ENCODE measurements around the gene FLT1. TPM values are rescaled to one million over a fixed set of nuclear protein-coding genes. Genes with fewer than 3 reads are reported as not detected.

Gene FLT1
- total RNA-seq, 1 donor from 2014 or later = 6.5 TPM

DNA sequence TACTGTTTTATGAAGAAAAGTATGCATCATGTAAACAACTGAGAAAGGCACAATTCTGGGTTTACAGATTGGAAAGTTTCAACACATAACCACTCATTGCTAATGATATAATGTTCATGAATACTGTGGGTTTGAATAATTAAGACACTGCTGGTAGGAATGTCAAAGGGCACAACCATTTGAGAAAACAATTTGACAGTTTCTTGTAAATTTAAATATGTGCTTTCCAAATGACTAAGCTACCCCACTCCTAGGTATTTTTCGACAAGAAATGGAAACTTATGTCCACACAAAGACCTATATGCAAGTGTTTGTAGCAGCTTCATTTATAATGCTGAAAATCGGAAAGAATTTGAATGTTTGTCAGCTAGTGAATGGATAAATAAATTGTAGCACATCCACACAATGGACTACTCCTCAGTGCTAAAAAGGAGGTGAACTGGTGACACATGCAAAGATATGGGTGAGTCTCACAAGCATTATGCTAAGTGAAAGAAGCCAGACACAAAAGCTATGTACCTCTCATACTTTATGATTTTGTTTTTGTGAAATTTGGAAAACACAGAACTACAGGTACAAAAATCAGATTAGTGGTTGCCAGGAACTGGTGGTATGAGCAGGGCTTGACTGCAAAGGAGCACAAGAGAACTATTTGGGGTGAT lies 44.8 kb upstream of the FLT1 start:
- peaks cover 2% of the 10 kb centered on the region for H3K4me1 Mint-ChIP-seq
- no peak overlapping the region for H3K27ac Mint-ChIP-seq
- H3K4me3 Mint-ChIP-seq = no peak overlapping the region
- peaks cover 2% of the 10 kb centered on the region for H3K36me3 Mint-ChIP-seq
- TF ChIP-seq, protein P1, sequence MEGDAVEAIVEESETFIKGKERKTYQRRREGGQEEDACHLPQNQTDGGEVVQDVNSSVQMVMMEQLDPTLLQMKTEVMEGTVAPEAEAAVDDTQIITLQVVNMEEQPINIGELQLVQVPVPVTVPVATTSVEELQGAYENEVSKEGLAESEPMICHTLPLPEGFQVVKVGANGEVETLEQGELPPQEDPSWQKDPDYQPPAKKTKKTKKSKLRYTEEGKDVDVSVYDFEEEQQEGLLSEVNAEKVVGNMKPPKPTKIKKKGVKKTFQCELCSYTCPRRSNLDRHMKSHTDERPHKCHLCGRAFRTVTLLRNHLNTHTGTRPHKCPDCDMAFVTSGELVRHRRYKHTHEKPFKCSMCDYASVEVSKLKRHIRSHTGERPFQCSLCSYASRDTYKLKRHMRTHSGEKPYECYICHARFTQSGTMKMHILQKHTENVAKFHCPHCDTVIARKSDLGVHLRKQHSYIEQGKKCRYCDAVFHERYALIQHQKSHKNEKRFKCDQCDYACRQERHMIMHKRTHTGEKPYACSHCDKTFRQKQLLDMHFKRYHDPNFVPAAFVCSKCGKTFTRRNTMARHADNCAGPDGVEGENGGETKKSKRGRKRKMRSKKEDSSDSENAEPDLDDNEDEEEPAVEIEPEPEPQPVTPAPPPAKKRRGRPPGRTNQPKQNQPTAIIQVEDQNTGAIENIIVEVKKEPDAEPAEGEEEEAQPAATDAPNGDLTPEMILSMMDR (IDR thresholded peaks at IDR 0.05; ENCODE audit: unreplicated experiment) = no peak
- DNase-seq (ENCODE audit: low spot score in 2 of 2, unreplicated experiment in 2 of 2) = no peak
- peaks cover 16% of the 10 kb centered on the region for H3K9me3 Mint-ChIP-seq
- H3K27me3 Mint-ChIP-seq (ENCODE audit: low read depth) = peaks cover 18% of the 10 kb centered on the region

DNA sequence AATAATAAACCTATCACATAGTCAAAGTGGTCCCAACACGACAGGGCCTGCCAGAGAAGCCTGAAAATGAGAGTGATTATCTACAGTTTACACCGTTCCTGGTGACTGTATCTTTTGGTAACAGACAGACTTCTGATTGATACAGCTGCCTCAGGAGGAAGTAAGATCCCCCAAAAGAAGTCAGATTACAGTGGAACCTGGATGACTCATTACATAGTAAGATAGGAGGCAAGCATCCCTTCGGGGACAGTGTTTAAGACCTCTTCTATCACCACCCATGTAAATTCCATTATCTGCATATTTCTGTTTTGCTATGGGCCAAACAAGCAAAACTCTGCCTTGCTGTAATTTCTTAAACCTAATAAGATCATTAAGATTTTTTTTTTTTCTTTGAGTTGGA lies 44.0 kb upstream of the FLT1 start:
- Mint-ChIP-seq H3K27ac (no peak overlapping the region), H3K4me1 (peaks cover 2% of the 10 kb centered on the region), H3K4me3 (no peak overlapping the region), H3K27me3 (ENCODE audit: low read depth) (peaks cover 26% of the 10 kb centered on the region), H3K36me3 (no peaks in the 10 kb centered on the region), H3K9me3 (peaks cover 8% of the 10 kb centered on the region)
- TF ChIP-seq, protein P1 (IDR thresholded peaks at IDR 0.05; ENCODE audit: unreplicated experiment) = no peak
- no peak for DNase-seq (ENCODE audit: low spot score in 2 of 2, unreplicated experiment in 2 of 2)

DNA sequence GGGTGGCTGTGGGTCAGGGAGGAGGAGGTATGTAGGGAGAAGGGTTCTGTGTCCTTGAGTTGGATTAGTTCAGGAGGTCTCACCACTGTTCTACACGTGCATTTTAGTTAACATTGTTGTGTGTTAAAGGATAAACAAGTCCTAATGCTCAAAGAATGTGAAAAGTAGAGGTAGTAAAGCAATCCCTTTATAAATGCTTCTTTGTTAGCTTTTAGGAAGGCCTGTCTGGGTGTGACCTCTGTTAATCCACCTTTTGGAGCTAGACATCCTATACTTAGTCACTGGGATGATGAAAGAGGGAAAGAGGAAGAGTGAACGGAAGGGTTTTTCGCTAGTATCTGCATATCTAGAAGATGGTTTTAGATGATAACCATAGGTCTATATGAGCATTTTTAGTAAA lies 42.2 kb upstream of the FLT1 start:
- peaks cover 2% of the 10 kb centered on the region for H3K4me1 Mint-ChIP-seq
- H3K36me3 Mint-ChIP-seq = no peaks in the 10 kb centered on the region

DNA sequence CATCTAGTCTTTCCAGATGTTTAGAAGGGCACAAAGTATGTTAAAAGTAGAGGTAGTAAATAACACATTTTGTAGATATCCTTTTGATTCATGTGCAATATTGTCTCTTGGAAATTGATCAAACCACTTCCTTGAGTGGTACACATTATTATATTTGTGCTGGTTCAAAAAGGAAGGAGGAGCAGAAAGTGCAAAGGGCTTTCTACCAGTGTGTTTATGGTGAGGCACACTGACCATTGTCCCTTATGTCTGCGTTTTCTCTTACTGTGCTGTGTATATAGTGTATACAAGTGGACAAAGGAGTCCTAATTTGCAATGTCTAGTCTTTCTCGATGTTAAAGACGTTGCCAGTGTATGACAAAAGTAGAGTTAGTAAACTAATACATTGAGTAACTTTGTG lies 41.4 kb upstream of the FLT1 start:
- TF ChIP-seq, protein P1 (IDR thresholded peaks at IDR 0.05; ENCODE audit: unreplicated experiment) = no peak
- Mint-ChIP-seq H3K4me1 (no peaks in the 10 kb centered on the region), H3K36me3 (no peaks in the 10 kb centered on the region), H3K27ac (no peak overlapping the region), H3K9me3 (no peaks in the 10 kb centered on the region), H3K27me3 (ENCODE audit: low read depth) (peaks cover 36% of the 10 kb centered on the region), H3K4me3 (no peak overlapping the region)
- DNase-seq (ENCODE audit: low spot score in 2 of 2, unreplicated experiment in 2 of 2) = no peak

More for the DNA sequence above, 42.2 kb upstream of the FLT1 start:
- peaks cover 36% of the 10 kb centered on the region for H3K27me3 Mint-ChIP-seq (ENCODE audit: low read depth)
- H3K9me3 Mint-ChIP-seq = peaks cover 3% of the 10 kb centered on the region
- H3K27ac Mint-ChIP-seq = no peak overlapping the region
- DNase-seq (ENCODE audit: low spot score in 2 of 2, unreplicated experiment in 2 of 2) = no peak
- TF ChIP-seq, protein P1 (IDR thresholded peaks at IDR 0.05; ENCODE audit: unreplicated experiment) = no peak
- H3K4me3 Mint-ChIP-seq = no peak overlapping the region

DNA sequence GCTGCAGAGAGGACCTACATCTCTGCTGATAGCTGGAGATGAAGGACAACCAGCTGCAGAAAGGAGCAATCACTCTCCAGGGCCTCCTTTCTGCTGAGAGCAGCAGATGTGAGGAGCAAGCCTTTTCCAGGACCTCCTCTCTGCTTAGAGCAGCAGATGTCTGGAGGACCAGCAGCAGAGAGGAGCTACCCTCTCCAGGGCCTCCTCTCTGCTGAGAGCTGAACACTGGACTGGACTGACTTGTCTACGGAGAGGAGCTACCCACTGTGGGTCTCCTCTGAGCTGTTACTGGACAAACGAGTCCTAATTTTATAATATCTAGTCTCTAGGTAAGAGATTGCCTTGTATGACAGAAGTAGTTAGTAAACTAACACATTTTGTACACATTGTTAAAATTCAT lies 40.8 kb upstream of the FLT1 start:
- no peaks in the 10 kb centered on the region for H3K9me3 Mint-ChIP-seq
- TF ChIP-seq, protein P1 (IDR thresholded peaks at IDR 0.05; ENCODE audit: unreplicated experiment) = no peak
- no peaks in the 10 kb centered on the region for H3K4me1 Mint-ChIP-seq
- H3K4me3 Mint-ChIP-seq = no peak overlapping the region
- H3K27ac Mint-ChIP-seq = no peak overlapping the region
- H3K27me3 Mint-ChIP-seq (ENCODE audit: low read depth) = peaks cover 36% of the 10 kb centered on the region
- no peaks in the 10 kb centered on the region for H3K36me3 Mint-ChIP-seq
- no peak for DNase-seq (ENCODE audit: low spot score in 2 of 2, unreplicated experiment in 2 of 2)

Data from mesothelial cell of epicardium (in vitro differentiated cells).